Neural progenitor cell (in vitro differentiated cells): ENCODE measurements around the gene ABCA1. TPM values are rescaled to one million over a fixed set of nuclear protein-coding genes. Genes with fewer than 3 reads are reported as not detected.

Experiments
- DNase-seq: peaks from one replicate; pipeline ENCODE4 v3.0.0-alpha.2; 2016; ENCODE audit warnings: low spot score
- H2AFZ ChIP-seq: fragments of 200-600 bp; sonication (generic); replicated peaks from 2 replicates; pipeline ENCODE4 v1.6.1; 2016; ENCODE audit warnings: antibody characterized with exemption
- H3F3A ChIP-seq: fragments of 200-600 bp; sonication (generic); 2 replicates; pipeline ENCODE4 v1.6.1; 2016; ENCODE audit warnings: antibody characterized with exemption, low read depth
- H3K27ac ChIP-seq: fragments of 200-600 bp; sonication (generic); 2 replicates; pipeline ENCODE4 v1.5.1; 2016; ENCODE audit warnings: mild to moderate bottlenecking
- H3K27me3 ChIP-seq: fragments of 200-600 bp; sonication (generic); 2 replicates; pipeline ENCODE4 v1.6.1; 2016; ENCODE audit warnings: mild to moderate bottlenecking, moderate library complexity
- H3K36me3 ChIP-seq: fragments of 200-600 bp; sonication (generic); 2 replicates; pipeline ENCODE4 v1.5.1; 2016
- H3K4me1 ChIP-seq: fragments of 200-600 bp; sonication (generic); 2 replicates; pipeline ENCODE4 v1.6.1; 2016; ENCODE audit warnings: mixed run types
- H3K4me2 ChIP-seq: fragments of 200-600 bp; sonication (generic); 2 replicates; pipeline ENCODE4 v1.6.1; 2016
- H3K4me3 ChIP-seq: fragments of 200-600 bp; sonication (generic); 2 replicates; pipeline ENCODE4 v1.5.1; 2016
- H3K79me2 ChIP-seq: fragments of 200-600 bp; sonication (generic); 2 replicates; pipeline ENCODE4 v1.6.1; 2016; ENCODE audit warnings: low read depth
- H3K9ac ChIP-seq: fragments of 200-600 bp; sonication (generic); 2 replicates; pipeline ENCODE4 v1.6.1; 2016
- H3K9me3 ChIP-seq: fragments of 200-600 bp; sonication (generic); 2 replicates; pipeline ENCODE4 v1.5.1; 2016; ENCODE audit warnings: low read depth
- H4K20me1 ChIP-seq: fragments of 200-600 bp; sonication (generic); 2 replicates; pipeline ENCODE4 v1.6.1; 2016; ENCODE audit warnings: low read depth
- H3K27ac Mint-ChIP-seq: 3 replicates; pipeline ENCODE4 v1.8.0; 2021; ENCODE audit warnings: mixed read lengths
- H3K27me3 Mint-ChIP-seq: 2 replicates; pipeline ENCODE4 v1.8.0; 2022; ENCODE audit warnings: low read depth, mild to moderate bottlenecking, inconsistent platforms, moderate library complexity, mixed read lengths; ENCODE audit not compliant: insufficient read depth
- H3K36me3 Mint-ChIP-seq: 3 replicates; pipeline ENCODE4 v1.8.0; 2021; ENCODE audit warnings: mixed read lengths
- H3K4me1 Mint-ChIP-seq: 3 replicates; pipeline ENCODE4 v1.8.0; 2021; ENCODE audit warnings: mixed read lengths
- H3K4me3 Mint-ChIP-seq: 3 replicates; pipeline ENCODE4 v1.8.0; 2021; ENCODE audit warnings: mild to moderate bottlenecking, moderate library complexity, mixed read lengths
- H3K9me3 Mint-ChIP-seq: 3 replicates; pipeline ENCODE4 v1.8.0; 2020; ENCODE audit warnings: mixed read lengths
- CTCF ChIP-seq: fragments of 200-600 bp; sonication (generic); IDR thresholded peaks from 2 replicates; pipeline ENCODE4 v1.5.1; 2017; ENCODE audit warnings: antibody characterized with exemption, mild to moderate bottlenecking
- EZH2 ChIP-seq: fragments of 200-600 bp; sonication (generic); IDR thresholded peaks from 2 replicates; pipeline ENCODE4 v1.6.1; 2017; ENCODE audit warnings: antibody characterized with exemption, mild to moderate bottlenecking, moderate library complexity
- EZH2phosphoT487 ChIP-seq: fragments of 200-600 bp; sonication (generic); IDR thresholded peaks from 2 replicates; pipeline ENCODE4 v1.6.1; 2017; ENCODE audit warnings: antibody characterized with exemption
- total RNA-seq: library from RNA; depleted of rRNA; stranded (reverse); fragments of >200 nt; gene quantifications from 2 replicates; pipeline ENCODE4 v1.2.3, GENCODE V29; 2015; ENCODE audit warnings: low replicate concordance

The ABCA1 gene
- total RNA-seq, 1 donor from 2014 or later = 32.4 TPM

- Histone ChIP-seq H4K20me1 (no peaks in the 10 kb centered on the region), H3K9ac (no peak overlapping the region), H3K4me2 (peak overlapping the region; percentile 91), H3K4me1 (peaks cover 14% of the 10 kb centered on the region), H3K4me3 (no peak overlapping the region), H2AFZ (no peak overlapping the region), H3K36me3 (no peaks in the 10 kb centered on the region), H3K9me3 (no peaks in the 10 kb centered on the region), H3K27ac (no peak overlapping the region), H3K27me3 (no peaks in the 10 kb centered on the region), H3K79me2 (peaks cover 6% of the 10 kb centered on the region), H3F3A (peaks cover 12% of the 10 kb centered on the region)
- no peak overlapping the region for H3K27ac Mint-ChIP-seq
- DNase-seq = no peak
- no peaks in the 10 kb centered on the region for H3K9me3 Mint-ChIP-seq
- H3K36me3 Mint-ChIP-seq = no peaks in the 10 kb centered on the region
- TF ChIP-seq EZH2phosphoT487 = no peak
- TF ChIP-seq CTCF = no peak
- no peak for TF ChIP-seq EZH2
- peaks cover 15% of the 10 kb centered on the region for H3K4me1 Mint-ChIP-seq
- no peaks in the 10 kb centered on the region for H3K27me3 Mint-ChIP-seq
- H3K4me3 Mint-ChIP-seq = peak overlapping the region; percentile 49
Observed at GRCh38 chr9:104746285-104746684, 181.7 kb downstream of the ABCA1 start.

- Mint-ChIP-seq H3K27me3 (no peaks in the 10 kb centered on the region), H3K4me1 (peaks cover 15% of the 10 kb centered on the region)
Observed at GRCh38 chr9:104745852-104746251, 182.1 kb downstream of the ABCA1 start.

GRCh38 chr9:104743376-104743985 lies 184.5 kb downstream of the ABCA1 start:
- H3K9ac ChIP-seq = no peak overlapping the region
- Mint-ChIP-seq H3K9me3 (no peaks in the 10 kb centered on the region), H3K36me3 (no peaks in the 10 kb centered on the region), H3K27ac (no peak overlapping the region), H3K4me1 (peaks cover 10% of the 10 kb centered on the region), H3K4me3 (no peak overlapping the region), H3K27me3 (no peaks in the 10 kb centered on the region)
- H3K36me3 ChIP-seq = no peaks in the 10 kb centered on the region
- DNase-seq = peak; percentile 54
- no peak overlapping the region for H2AFZ ChIP-seq
- H4K20me1 ChIP-seq = no peaks in the 10 kb centered on the region
- no peaks in the 10 kb centered on the region for H3K79me2 ChIP-seq
- TF ChIP-seq CTCF (peak; percentile 86), EZH2 (no peak)
- no peak overlapping the region for H3K4me3 ChIP-seq
- H3K27ac ChIP-seq = no peak overlapping the region
- no peaks in the 10 kb centered on the region for H3K9me3 ChIP-seq
- peaks cover 8% of the 10 kb centered on the region for H3K4me1 ChIP-seq
- no peak overlapping the region for H3K4me2 ChIP-seq
- H3K27me3 ChIP-seq = no peaks in the 10 kb centered on the region
- H3F3A ChIP-seq = peaks cover 12% of the 10 kb centered on the region

More at GRCh38 chr9:104745852-104746251, 182.1 kb downstream of the ABCA1 start:
- Histone ChIP-seq H3K27me3 (no peaks in the 10 kb centered on the region), H2AFZ (no peak overlapping the region), H4K20me1 (no peaks in the 10 kb centered on the region), H3K36me3 (no peaks in the 10 kb centered on the region), H3K9me3 (no peaks in the 10 kb centered on the region), H3K4me3 (no peak overlapping the region), H3K4me2 (no peak overlapping the region), H3K27ac (no peak overlapping the region), H3K79me2 (peaks cover 6% of the 10 kb centered on the region), H3K9ac (no peak overlapping the region), H3F3A (peaks cover 12% of the 10 kb centered on the region), H3K4me1 (peaks cover 14% of the 10 kb centered on the region)
- no peak for TF ChIP-seq EZH2
- no peak for TF ChIP-seq EZH2phosphoT487
- TF ChIP-seq CTCF = no peak
- Mint-ChIP-seq H3K27ac (no peak overlapping the region), H3K36me3 (no peaks in the 10 kb centered on the region), H3K9me3 (no peaks in the 10 kb centered on the region), H3K4me3 (peak overlapping the region; percentile 49)
- DNase-seq = no peak
